ENCODE results near the gene SRRD.

The SRRD gene

DNA sequence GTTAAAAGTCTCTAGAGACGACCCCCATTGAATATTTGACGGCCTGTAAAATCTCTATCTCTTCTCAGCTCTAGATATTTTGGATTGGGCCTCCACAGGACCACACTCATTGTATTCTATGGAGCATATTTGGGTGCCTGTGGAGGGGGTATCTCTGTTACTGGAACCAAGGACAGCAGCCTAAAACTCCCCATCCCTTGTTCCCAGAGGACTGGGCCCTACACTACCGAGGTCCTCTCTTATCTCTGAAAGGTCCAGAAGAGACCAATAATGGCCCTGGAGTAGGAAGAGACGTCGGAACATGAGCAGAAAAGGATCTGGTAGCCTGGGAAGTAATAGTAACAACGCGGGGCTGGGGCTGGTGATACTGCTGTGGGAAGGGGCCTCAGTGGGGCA, 636 bp upstream of the SRRD start:
- peak overlapping the region; percentile 85 for H3K4me3 ChIP-seq (ENCODE audit: low read length)
- TF ChIP-seq CTCF (conservative IDR thresholded peaks at IDR 0.05; ENCODE audit: low read depth, low read length): no peak
- DNase-seq (ENCODE audit: low read depth): no peak

- no peak for TF ChIP-seq CTCF (conservative IDR thresholded peaks at IDR 0.05; ENCODE audit: low read depth, low read length)
- no peak for DNase-seq (ENCODE audit: low read depth)
- peak overlapping the region; percentile 85 for H3K4me3 ChIP-seq (ENCODE audit: low read length)
Measured at GRCh38 chr22:26484360-26484706, 656 bp downstream of the SRRD start.

- TF ChIP-seq CTCF (conservative IDR thresholded peaks at IDR 0.05; ENCODE audit: low read depth, low read length): no peak
- H3K4me3 ChIP-seq (ENCODE audit: low read length): peak overlapping the region; percentile 85
- no peak for DNase-seq (ENCODE audit: low read depth)
Measured at GRCh38 chr22:26485013-26485412, 1.3 kb downstream of the SRRD start.

- DNase-seq (ENCODE audit: low read depth): no peak
- TF ChIP-seq CTCF (conservative IDR thresholded peaks at IDR 0.05; ENCODE audit: low read depth, low read length): no peak
- H3K4me3 ChIP-seq (ENCODE audit: low read length): no peak overlapping the region
Measured at GRCh38 chr22:26485806-26486390, 2.2 kb downstream of the SRRD start.

DNA sequence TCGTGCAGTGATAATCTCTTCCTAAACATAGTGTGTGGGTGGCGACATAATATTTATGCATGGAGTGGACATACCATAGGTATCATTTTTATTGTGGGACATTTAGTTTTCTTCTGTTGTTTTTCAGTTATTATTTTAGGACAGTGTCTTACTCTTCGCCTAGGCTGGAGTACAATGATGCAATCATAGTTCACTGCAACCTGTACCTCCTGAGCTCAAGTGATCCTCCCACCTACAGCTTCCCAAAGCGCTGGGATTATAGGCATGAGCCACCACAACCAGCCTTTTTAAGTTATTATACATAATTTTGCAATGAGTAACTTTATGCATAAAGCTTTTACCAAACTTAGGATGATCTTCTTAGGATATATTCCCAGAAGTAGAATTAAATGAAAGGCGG, 2.7 kb downstream of the SRRD start:
- H3K4me3 ChIP-seq (ENCODE audit: low read length): no peak overlapping the region
- TF ChIP-seq CTCF (conservative IDR thresholded peaks at IDR 0.05; ENCODE audit: low read depth, low read length): no peak
- no peak for DNase-seq (ENCODE audit: low read depth)

DNA sequence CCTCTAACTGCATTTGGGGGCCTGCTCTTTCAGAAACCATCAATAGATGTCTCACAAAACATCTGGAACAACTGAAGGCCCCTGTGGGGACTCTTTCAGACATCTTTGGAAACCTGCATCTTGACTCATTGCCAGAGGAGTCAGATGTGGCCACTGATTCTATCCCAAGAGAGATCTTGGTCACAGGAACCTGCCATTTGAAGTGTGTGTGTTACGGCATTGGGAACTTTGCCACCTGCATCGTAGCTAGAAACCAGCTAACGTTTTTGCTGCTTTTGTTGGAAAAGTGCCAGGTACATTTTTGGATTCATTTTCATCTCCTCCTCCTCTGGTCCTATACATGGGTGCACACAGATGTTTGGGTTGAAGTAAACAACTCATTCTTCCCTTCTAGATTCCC, 4.3 kb downstream of the SRRD start:
- no peak for TF ChIP-seq CTCF (conservative IDR thresholded peaks at IDR 0.05; ENCODE audit: low read depth, low read length)
- H3K4me3 ChIP-seq (ENCODE audit: low read length): no peak overlapping the region
- DNase-seq (ENCODE audit: low read depth): no peak

DNA sequence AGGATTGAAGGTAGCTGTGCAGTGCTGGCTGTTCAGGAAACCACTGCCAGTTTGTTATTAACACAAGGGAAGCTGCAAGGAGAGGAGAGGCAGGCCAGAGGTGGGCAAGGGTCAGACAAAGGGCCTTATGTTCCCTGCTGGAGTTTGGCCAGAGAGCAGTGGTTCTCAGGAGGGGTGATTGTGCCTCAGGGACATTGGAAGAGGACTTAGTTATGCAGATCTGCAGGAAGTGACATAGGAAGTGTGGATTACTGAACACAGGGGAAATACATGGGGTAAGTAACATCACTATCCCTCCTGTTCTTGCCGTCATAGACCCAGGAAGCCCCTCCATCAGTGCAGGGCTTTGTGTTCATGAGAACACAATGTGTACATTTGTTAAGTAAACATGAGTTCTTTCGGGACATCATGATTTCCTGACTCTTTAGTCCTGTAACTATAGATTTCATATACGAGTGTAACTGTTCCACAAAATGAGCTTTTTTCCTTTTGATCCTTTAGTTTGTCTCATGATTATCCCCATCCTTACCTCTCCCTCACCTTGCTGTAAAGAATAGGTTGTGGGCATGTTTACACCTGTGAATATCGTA, 5.9 kb downstream of the SRRD start:
- DNase-seq (ENCODE audit: low read depth): no peak
- no peak for TF ChIP-seq CTCF (conservative IDR thresholded peaks at IDR 0.05; ENCODE audit: low read depth, low read length)
- H3K4me3 ChIP-seq (ENCODE audit: low read length): no peak overlapping the region
